GM23248 (cell line): ENCODE results near the gene SALL1. TPM values are rescaled to one million over a fixed set of nuclear protein-coding genes. Genes with fewer than 3 reads are reported as not detected.

Experiments
- DNase-seq: peaks from one replicate; pipeline ENCODE4 v3.0.0-alpha.2; 2015
- H2AFZ ChIP-seq: fragments of 200-600 bp; sonication (generic); 2 replicates; pipeline ENCODE4 v1.6.1; 2016; ENCODE audit warnings: antibody characterized with exemption
- H3F3A ChIP-seq: fragments of 200-600 bp; sonication (generic); 2 replicates; pipeline ENCODE4 v1.6.1; 2016; ENCODE audit warnings: mild to moderate bottlenecking, antibody characterized with exemption, mixed run types; ENCODE audit not compliant: insufficient read depth
- H3K27ac ChIP-seq: fragments of 200-600 bp; sonication (generic); 2 replicates; pipeline ENCODE4 v1.5.1; 2016; ENCODE audit warnings: mild to moderate bottlenecking
- H3K27me3 ChIP-seq: fragments of 200-600 bp; sonication (generic); replicated peaks from 2 replicates; pipeline ENCODE4 v1.6.1; 2016; ENCODE audit warnings: mild to moderate bottlenecking; ENCODE audit not compliant: insufficient read depth
- H3K36me3 ChIP-seq: fragments of 200-600 bp; sonication (generic); 2 replicates; pipeline ENCODE4 v1.6.1; 2016; ENCODE audit warnings: low read depth, mild to moderate bottlenecking
- H3K4me1 ChIP-seq: fragments of 200-600 bp; sonication (generic); 2 replicates; pipeline ENCODE4 v1.6.1; 2016; ENCODE audit warnings: mild to moderate bottlenecking; ENCODE audit not compliant: insufficient read depth
- H3K4me2 ChIP-seq: fragments of 200-600 bp; sonication (generic); one replicate; pipeline ENCODE4 v1.6.1; 2016; ENCODE audit warnings: mild to moderate bottlenecking; ENCODE audit not compliant: unreplicated experiment
- H3K4me3 ChIP-seq: fragments of 200-600 bp; sonication (generic); 2 replicates; pipeline ENCODE4 v1.5.1; 2016; ENCODE audit warnings: mild to moderate bottlenecking
- H3K79me2 ChIP-seq: fragments of 200-600 bp; sonication (generic); 2 replicates; pipeline ENCODE4 v1.6.1; 2016; ENCODE audit warnings: mild to moderate bottlenecking; ENCODE audit not compliant: insufficient read depth
- H3K9ac ChIP-seq: fragments of 200-600 bp; sonication (generic); 2 replicates; pipeline ENCODE4 v1.6.1; 2016; ENCODE audit warnings: mild to moderate bottlenecking
- H3K9me2 ChIP-seq: fragments of 200-600 bp; sonication (generic); 2 replicates; pipeline ENCODE4 v1.6.1; 2016; ENCODE audit warnings: mixed run types, mild to moderate bottlenecking, moderate library complexity; ENCODE audit not compliant: insufficient read depth
- H3K9me3 ChIP-seq: fragments of 200-600 bp; sonication (generic); one replicate; pipeline ENCODE4 v1.6.1; 2017; ENCODE audit warnings: low read depth
- H4K20me1 ChIP-seq: fragments of 200-600 bp; sonication (generic); 2 replicates; pipeline ENCODE4 v1.6.0; 2016; ENCODE audit not compliant: insufficient read depth
- EZH2 ChIP-seq: fragments of 200-600 bp; sonication (generic); IDR thresholded peaks from 2 replicates; pipeline ENCODE4 v1.6.1; 2018; ENCODE audit warnings: antibody characterized with exemption, mild to moderate bottlenecking; ENCODE audit not compliant: insufficient read depth, poor library complexity, severe bottlenecking
- EZH2phosphoT487 ChIP-seq: fragments of 200-600 bp; sonication (generic); IDR thresholded peaks from 2 replicates; pipeline ENCODE4 v1.6.1; 2018; ENCODE audit warnings: antibody characterized with exemption, moderate library complexity, mild to moderate bottlenecking, low read depth; ENCODE audit not compliant: insufficient read depth
- WGBS, 2 experiments: methylation state at CpG; one replicate each; pipeline ENCODE4 v1.1.6; 2015 to 2017; ENCODE audit warnings: low lambda C conversion rate in 2 of 2, low coverage in 1 of 2; ENCODE audit errors: missing lambda C conversion rate in 2 of 2; 5-methylcytosine and 5-hydroxymethylcytosine counted together
- in situ Hi-C: fragments of 300-500 bp; cut with MboI; formaldehyde crosslinking; loops from 2 replicates; pipeline ENCODE4 v1.15.0; 2020
- polyA plus RNA-seq: library from polyadenylated mRNA; unstranded; fragments of >200 nt; fragmentation: Nextera tagmentation; extraction: Ambion mirVana; gene quantifications from 2 replicates; pipeline ENCODE4 v1.2.1, GENCODE V29; 2016
- total RNA-seq: library from RNA; depleted of rRNA; stranded (reverse); fragments of >200 nt; shearing (Covaris generic); gene quantifications from 2 replicates; pipeline ENCODE4 v1.2.3, GENCODE V29; 2014

The SALL1 gene
- total and polyA plus RNA-seq, 2 experiments from 2014 or later = 1.7 to 2.6 TPM

GRCh38 chr16:51163366-51163765, 12.3 kb upstream of the SALL1 start:
- H3K4me3 ChIP-seq = no peak overlapping the region; the same call in 1 of the 2 replicates
- WGBS, 2 experiments = 44 to 50% methylated on average over 2 of the region's 2 CpGs
- TF ChIP-seq EZH2phosphoT487 (no peak), EZH2 (no peak)
- H3K9me3 ChIP-seq = no peaks in the 10 kb centered on the region
- no peaks in the 10 kb centered on the region for H4K20me1 ChIP-seq
- peak overlapping the region; percentile 69 for H3K4me2 ChIP-seq
- H2AFZ ChIP-seq = peak overlapping the region; percentile 17; the same call in 1 of the 2 replicates
- H3K9me2 ChIP-seq = no peaks in the 10 kb centered on the region
- DNase-seq = peak; percentile 85
- H3K27ac ChIP-seq = peak overlapping the region; percentile 82
- H3K36me3 ChIP-seq = no peaks in the 10 kb centered on the region
- H3F3A ChIP-seq = peaks cover 53% of the 10 kb centered on the region
- in situ Hi-C loops = loop anchor here (25.0 kb wide), 1 partner anchor 399 kb away; no protein-coding TSS in a partner anchor
- H3K79me2 ChIP-seq = peaks cover 14% of the 10 kb centered on the region; the same call in 1 of the 2 replicates
- H3K9ac ChIP-seq = peak overlapping the region; percentile 48
- H3K27me3 ChIP-seq = no peaks in the 10 kb centered on the region
- H3K4me1 ChIP-seq = peaks cover 46% of the 10 kb centered on the region

DNA sequence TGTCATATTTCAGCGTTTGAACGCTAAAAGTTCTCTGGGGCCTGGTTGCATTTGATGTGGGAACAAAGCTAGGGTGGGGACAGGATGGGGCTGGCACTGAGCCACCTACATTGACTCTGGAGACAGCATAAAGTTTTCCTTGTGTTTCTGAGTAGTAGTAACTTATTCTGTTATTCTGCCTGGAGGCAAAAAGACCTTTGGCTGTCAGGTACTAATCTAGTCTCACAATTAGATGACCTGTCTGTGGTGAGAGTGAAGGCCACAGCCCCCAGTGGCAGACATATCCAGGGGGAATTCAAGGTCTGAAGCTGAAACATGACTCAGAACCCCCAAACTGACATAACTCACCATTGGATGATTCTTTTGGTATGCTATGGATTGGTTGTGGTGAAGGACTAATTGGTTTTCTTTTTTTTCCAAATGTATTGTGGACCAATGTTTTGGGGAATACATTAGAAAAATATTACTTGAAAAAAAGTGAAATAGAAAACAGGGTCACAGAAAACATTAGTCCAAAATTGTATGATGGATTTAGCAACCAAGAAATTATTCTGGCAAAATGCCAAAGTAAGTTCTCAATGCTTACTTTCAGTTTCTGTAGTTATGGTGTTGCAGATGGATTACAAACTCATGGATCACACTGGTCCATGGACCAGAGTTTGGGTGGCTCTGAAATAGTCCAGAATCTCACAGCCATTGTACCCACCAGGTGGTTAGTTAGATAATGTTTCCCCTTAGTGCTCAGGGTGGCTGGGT, 10.5 kb upstream of the SALL1 start:
- WGBS, 2 experiments = 49 to 62% methylated on average over 2 of the region's 2 CpGs
- TF ChIP-seq EZH2 (no peak), EZH2phosphoT487 (no peak)
- DNase-seq = peak; percentile 66
- Histone ChIP-seq H3K4me2 (peak overlapping the region; percentile 36), H3K27ac (peak overlapping the region; percentile 82), H3K79me2 (peaks cover 28% of the 10 kb centered on the region), H3K9me2 (no peaks in the 10 kb centered on the region), H3F3A (peaks cover 53% of the 10 kb centered on the region), H3K27me3 (no peaks in the 10 kb centered on the region), H3K4me3 (peak overlapping the region; percentile 30; the same call in 1 of the 2 replicates), H3K9me3 (no peaks in the 10 kb centered on the region), H3K9ac (no peak overlapping the region), H3K4me1 (peaks cover 52% of the 10 kb centered on the region), H4K20me1 (no peaks in the 10 kb centered on the region), H3K36me3 (no peaks in the 10 kb centered on the region), H2AFZ (0 out of 2 replicates have a peak overlapping the region, but pooled peaks have one; percentile 6)
- in situ Hi-C loops = loop anchor here (25.0 kb wide), 1 partner anchor 401 kb away; no protein-coding TSS in a partner anchor

DNA sequence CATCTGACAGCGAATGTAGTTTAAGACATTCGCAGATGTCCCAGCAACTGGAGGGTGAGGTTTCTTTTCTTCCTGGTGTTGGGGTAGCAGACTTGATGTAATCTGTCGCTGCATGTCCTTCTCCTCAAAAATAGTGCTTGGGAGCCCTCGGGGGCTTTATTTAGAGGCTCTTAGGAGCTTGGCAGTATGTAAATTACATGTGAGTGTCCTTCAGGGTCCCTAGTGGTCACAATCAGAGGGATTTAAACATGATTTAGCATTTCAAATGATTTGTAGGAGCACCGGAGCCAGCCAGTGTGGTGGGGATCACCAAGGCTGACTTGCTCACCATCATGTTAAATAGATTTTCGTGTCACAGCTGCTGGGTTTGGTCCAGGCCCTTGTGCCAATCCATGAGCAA, 8.8 kb upstream of the SALL1 start:
- 73 to 77% methylated on average over 6 of the region's 6 CpGs for WGBS, 2 experiments
- no peak overlapping the region for H3K4me2 ChIP-seq
- H3F3A ChIP-seq = peaks cover 48% of the 10 kb centered on the region
- H3K9me3 ChIP-seq = no peaks in the 10 kb centered on the region
- H3K36me3 ChIP-seq = no peaks in the 10 kb centered on the region
- no peak overlapping the region for H3K4me3 ChIP-seq
- DNase-seq = peak; percentile 40
- peaks cover 45% of the 10 kb centered on the region for H3K79me2 ChIP-seq
- H2AFZ ChIP-seq = no peak overlapping the region
- peaks cover 49% of the 10 kb centered on the region for H3K4me1 ChIP-seq
- no peak overlapping the region for H3K9ac ChIP-seq
- TF ChIP-seq EZH2phosphoT487 (no peak), EZH2 (no peak)
- H3K27ac ChIP-seq = no peak overlapping the region
- in situ Hi-C loops = loop anchor here (25.0 kb wide), 1 partner anchor 402 kb away; no protein-coding TSS in a partner anchor
- no peaks in the 10 kb centered on the region for H4K20me1 ChIP-seq
- no peaks in the 10 kb centered on the region for H3K27me3 ChIP-seq
- H3K9me2 ChIP-seq = no peaks in the 10 kb centered on the region

DNA sequence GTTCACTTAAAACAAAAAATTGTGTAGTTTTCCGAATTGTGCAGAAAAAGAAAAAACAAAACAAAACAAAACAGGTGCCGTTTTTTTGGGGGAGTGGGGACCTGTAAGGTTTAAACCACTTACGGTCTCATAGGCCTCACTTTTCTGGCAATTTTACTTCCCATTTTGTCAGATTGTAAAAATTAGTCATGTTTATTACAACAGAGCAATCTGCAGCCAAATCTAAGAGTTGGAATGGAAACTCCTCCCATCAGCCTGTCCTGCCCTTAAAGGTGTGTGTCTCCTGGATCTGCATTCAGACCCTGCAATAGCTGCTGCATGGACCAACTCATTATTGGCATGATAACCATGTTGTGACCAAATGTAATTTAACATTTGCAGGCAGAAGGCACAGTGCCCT, 8.2 kb upstream of the SALL1 start:
- H3K4me3 ChIP-seq = no peak overlapping the region
- 58 to 79% methylated on average over 3 of the region's 3 CpGs for WGBS, 2 experiments
- DNase-seq = peak; percentile 61
- H3K9me3 ChIP-seq = no peaks in the 10 kb centered on the region
- H3K4me1 ChIP-seq = peaks cover 44% of the 10 kb centered on the region
- no peaks in the 10 kb centered on the region for H4K20me1 ChIP-seq
- H3K79me2 ChIP-seq = peaks cover 51% of the 10 kb centered on the region
- no peak overlapping the region for H3K9ac ChIP-seq
- H3K4me2 ChIP-seq = no peak overlapping the region
- TF ChIP-seq EZH2 (no peak), EZH2phosphoT487 (no peak)
- no peaks in the 10 kb centered on the region for H3K36me3 ChIP-seq
- in situ Hi-C loops = loop anchor here (25.0 kb wide), 1 partner anchor 403 kb away; no protein-coding TSS in a partner anchor
- no peaks in the 10 kb centered on the region for H3K27me3 ChIP-seq
- H2AFZ ChIP-seq = no peak overlapping the region
- no peak overlapping the region for H3K27ac ChIP-seq
- H3F3A ChIP-seq = peaks cover 42% of the 10 kb centered on the region
- H3K9me2 ChIP-seq = no peaks in the 10 kb centered on the region
